GM20000 (cell line): ENCODE measurements around the gene SMIM24.
"Not testable (repeated sequence)": the region's sequence is repeated elsewhere in the genome, so short reads cannot be mapped to it uniquely, and the experiment has no call there.

Source experiments
- DNase-seq: peaks from one replicate; pipeline ENCODE4 v3.0.0; 2012; ENCODE audit warnings: low spot score
- CTCF ChIP-seq: IDR thresholded peaks from 2 replicates; pipeline ENCODE4 v1.5.1; 2012; ENCODE audit warnings: mild to moderate bottlenecking, control low read depth; ENCODE audit errors: extremely low read depth, missing control alignments

SMIM24 gene

GRCh38 chr19:3480383-3481091 is at the start of gene SMIM24:
Gene SMIM24 (minus strand): TSS chr19:3480525. CDS start chr19:3480463, 62 bp downstream.
- TF ChIP-seq CTCF = no peak
- no peak for DNase-seq

GRCh38 chr19:3529299-3529698 is 49.0 kb upstream of the SMIM24 start:
- DNase-seq = not testable (repeated sequence)

- TF ChIP-seq CTCF = no peak
- no peak for DNase-seq
Observed at GRCh38 chr19:3528539-3529211, 48.4 kb upstream of the SMIM24 start.

GRCh38 chr19:3528080-3528479 is 47.8 kb upstream of the SMIM24 start:
- DNase-seq = no peak
- no peak for TF ChIP-seq CTCF

GRCh38 chr19:3527238-3527910 is 47.0 kb upstream of the SMIM24 start:
- no peak for DNase-seq
- no peak for TF ChIP-seq CTCF

- no peak for TF ChIP-seq CTCF
- DNase-seq = no peak
Observed at GRCh38 chr19:3526507-3527237, 46.3 kb upstream of the SMIM24 start.

GRCh38 chr19:3524904-3525451 is 44.7 kb upstream of the SMIM24 start:
- no peak for DNase-seq
- TF ChIP-seq CTCF = no peak
